ENCODE measurements around the gene RTP5. TPM values are rescaled to one million over a fixed set of nuclear protein-coding genes. Genes with fewer than 3 reads are reported as not detected.
A peak's percentile ranks its signal among the peaks of the same experiment; 100 is the strongest.
"Not testable (repeated sequence)": the region's sequence is repeated elsewhere in the genome, so short reads cannot be mapped to it uniquely, and the experiment has no call there.

Gene RTP5
- total and polyA plus RNA-seq, 2 donors (not counting 1 experiment from before 2014, with no cell fraction given) = not detected

DNA sequence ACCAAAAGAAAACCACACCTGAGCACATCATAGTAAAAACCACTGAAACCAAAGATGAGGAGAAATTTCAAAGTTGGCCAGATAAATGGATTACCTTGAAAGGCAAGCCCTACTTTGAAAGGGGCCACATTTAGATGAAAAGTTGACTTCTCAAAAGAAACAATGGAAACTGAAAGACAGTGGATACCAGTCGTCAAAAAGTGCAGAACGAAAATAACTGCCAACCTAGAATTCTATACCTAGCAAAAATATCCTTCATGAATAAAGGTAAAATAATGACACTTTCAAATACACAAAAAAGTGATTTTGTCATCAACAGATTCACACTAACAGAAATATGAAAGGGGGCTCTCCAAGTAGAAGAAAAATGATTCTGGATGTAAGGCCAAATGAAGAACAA, 42.1 kb upstream of the RTP5 start:
- Histone ChIP-seq H3K4me1 (ENCODE audit: control insufficient read depth, extremely low read depth, insufficient read depth, low read length) (no peaks in the 10 kb centered on the region), H3K79me2 (ENCODE audit: control insufficient read depth, insufficient read depth, low read length) (no peaks in the 10 kb centered on the region), H3K27ac (ENCODE audit: insufficient read depth, low read length) (no peak overlapping the region), H3K36me3 (ENCODE audit: control insufficient read depth, insufficient read depth, low read length) (no peaks in the 10 kb centered on the region), H3K9ac (ENCODE audit: insufficient read depth, low read length) (no peak overlapping the region), H3K27me3 (ENCODE audit: control insufficient read depth, insufficient read depth, low read length) (no peaks in the 10 kb centered on the region), H3K4me3 (replicated peaks in 1 of 4; ENCODE audit: control extremely low read depth in 1 of 4, insufficient read depth in 1 of 4, low read depth in 3 of 4, low read length in 4 of 4) (no peak overlapping the region), H4K20me1 (ENCODE audit: control insufficient read depth, extremely low read depth, insufficient read depth, low read length) (no peaks in the 10 kb centered on the region), H3K9me3 (ENCODE audit: control insufficient read depth, insufficient read depth, low read depth, low read length) (no peaks in the 10 kb centered on the region), H2AFZ (ENCODE audit: low read length) (no peak overlapping the region), H3K4me2 (ENCODE audit: extremely low read depth, insufficient read depth, low read length) (no peak overlapping the region)
- no peak for TF ChIP-seq EZH2 (IDR thresholded peaks at IDR 0.05; ENCODE audit: low read length, missing control alignments)
- TF ChIP-seq, protein P1, sequence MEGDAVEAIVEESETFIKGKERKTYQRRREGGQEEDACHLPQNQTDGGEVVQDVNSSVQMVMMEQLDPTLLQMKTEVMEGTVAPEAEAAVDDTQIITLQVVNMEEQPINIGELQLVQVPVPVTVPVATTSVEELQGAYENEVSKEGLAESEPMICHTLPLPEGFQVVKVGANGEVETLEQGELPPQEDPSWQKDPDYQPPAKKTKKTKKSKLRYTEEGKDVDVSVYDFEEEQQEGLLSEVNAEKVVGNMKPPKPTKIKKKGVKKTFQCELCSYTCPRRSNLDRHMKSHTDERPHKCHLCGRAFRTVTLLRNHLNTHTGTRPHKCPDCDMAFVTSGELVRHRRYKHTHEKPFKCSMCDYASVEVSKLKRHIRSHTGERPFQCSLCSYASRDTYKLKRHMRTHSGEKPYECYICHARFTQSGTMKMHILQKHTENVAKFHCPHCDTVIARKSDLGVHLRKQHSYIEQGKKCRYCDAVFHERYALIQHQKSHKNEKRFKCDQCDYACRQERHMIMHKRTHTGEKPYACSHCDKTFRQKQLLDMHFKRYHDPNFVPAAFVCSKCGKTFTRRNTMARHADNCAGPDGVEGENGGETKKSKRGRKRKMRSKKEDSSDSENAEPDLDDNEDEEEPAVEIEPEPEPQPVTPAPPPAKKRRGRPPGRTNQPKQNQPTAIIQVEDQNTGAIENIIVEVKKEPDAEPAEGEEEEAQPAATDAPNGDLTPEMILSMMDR (conservative IDR thresholded peaks at IDR 0.05 in 1 of 2, IDR thresholded peaks at IDR 0.05 in 1 of 2; ENCODE audit: low read depth in 1 of 2, low read length in 2 of 2) = no peak
- DNase-seq (ENCODE audit: low read depth in 2 of 2) = no peak

DNA sequence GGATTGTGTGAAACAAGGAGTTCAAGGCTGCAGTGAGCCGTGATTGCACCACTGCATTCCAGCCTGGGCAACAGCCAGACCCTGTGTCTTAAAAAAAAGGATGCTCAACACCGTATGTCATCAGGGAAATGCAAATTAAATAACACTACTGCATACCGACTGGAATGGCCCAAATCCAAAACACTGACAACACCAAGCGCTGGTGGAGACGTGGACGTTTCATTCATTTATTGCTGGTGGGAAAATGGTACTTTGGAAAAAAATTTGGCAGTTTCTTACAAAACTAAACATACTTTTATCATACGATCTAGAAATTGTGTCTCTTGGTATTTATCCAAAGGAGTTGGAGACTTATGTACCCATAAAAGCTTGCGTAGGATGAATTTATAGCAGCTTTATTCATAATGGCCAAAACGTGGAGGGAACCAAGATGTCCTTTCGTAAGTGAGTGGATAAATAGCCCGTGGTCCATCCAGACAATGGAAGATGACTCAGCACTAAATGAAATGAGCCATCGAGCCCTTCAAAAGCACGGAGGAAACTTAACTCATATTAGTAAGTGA, 36.3 kb upstream of the RTP5 start:
- Histone ChIP-seq H3K9me3 (ENCODE audit: control insufficient read depth, insufficient read depth, low read depth, low read length) (no peaks in the 10 kb centered on the region), H3K9ac (ENCODE audit: insufficient read depth, low read length) (no peak overlapping the region), H3K36me3 (ENCODE audit: control insufficient read depth, insufficient read depth, low read length) (no peaks in the 10 kb centered on the region), H3K79me2 (ENCODE audit: control insufficient read depth, insufficient read depth, low read length) (no peaks in the 10 kb centered on the region), H3K27me3 (ENCODE audit: control insufficient read depth, insufficient read depth, low read length) (no peaks in the 10 kb centered on the region), H3K4me2 (ENCODE audit: extremely low read depth, insufficient read depth, low read length) (peak overlapping the region; percentile 8), H3K4me3 (replicated peaks in 1 of 4; ENCODE audit: control extremely low read depth in 1 of 4, insufficient read depth in 1 of 4, low read depth in 3 of 4, low read length in 4 of 4) (no peak overlapping the region), H3K27ac (ENCODE audit: insufficient read depth, low read length) (no peak overlapping the region), H4K20me1 (ENCODE audit: control insufficient read depth, extremely low read depth, insufficient read depth, low read length) (no peaks in the 10 kb centered on the region), H2AFZ (ENCODE audit: low read length) (no peak overlapping the region), H3K4me1 (ENCODE audit: control insufficient read depth, extremely low read depth, insufficient read depth, low read length) (no peaks in the 10 kb centered on the region)
- TF ChIP-seq, protein P1 (conservative IDR thresholded peaks at IDR 0.05 in 1 of 2, IDR thresholded peaks at IDR 0.05 in 1 of 2; ENCODE audit: low read depth in 1 of 2, low read length in 2 of 2) = no peak
- TF ChIP-seq EZH2 (IDR thresholded peaks at IDR 0.05; ENCODE audit: low read length, missing control alignments) = no peak
- peak; percentile 73 to 89 for DNase-seq (ENCODE audit: low read depth in 2 of 2)

DNA sequence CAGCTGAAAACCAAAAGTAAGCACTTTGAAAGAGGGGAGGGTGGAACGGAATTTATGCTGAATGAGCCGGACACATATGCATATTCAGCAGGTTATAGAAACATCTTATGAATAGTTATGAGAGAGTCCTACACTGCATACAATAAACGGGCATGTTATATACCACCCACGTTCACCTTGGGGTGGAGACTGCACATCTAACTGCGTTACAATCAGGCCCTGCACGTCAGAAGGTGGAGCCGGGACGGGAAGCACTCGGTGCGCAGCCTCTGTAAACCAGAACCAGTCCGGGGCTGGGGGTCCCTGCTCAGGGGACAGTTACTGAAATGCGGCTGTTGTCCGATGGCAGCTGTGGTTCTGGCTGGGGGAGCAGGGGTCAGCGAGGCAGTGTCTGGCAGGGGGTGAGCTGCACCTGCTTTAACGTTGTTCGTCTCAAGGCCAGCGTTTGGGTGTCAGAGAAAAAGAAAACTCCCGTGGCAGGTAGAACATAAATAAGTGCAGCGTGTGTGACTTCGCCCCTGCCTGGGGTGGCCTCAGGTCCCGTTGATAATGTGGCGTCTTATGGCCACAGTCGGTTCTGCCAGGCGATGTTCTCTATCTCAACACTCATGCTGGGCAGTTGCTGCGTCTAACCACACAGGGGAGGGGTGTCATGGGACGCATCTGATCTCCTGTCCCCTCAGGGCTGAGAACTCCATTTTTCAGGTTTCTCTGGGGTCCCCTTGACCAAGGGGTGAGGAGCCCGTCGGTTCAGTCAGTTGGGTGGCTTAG, 35.6 kb upstream of the RTP5 start:
- not testable (repeated sequence) for H3K27me3 ChIP-seq (ENCODE audit: control insufficient read depth, insufficient read depth, low read length); H2AFZ ChIP-seq (ENCODE audit: low read length); H3K27ac ChIP-seq (ENCODE audit: insufficient read depth, low read length); DNase-seq (ENCODE audit: low read depth in 2 of 2); H3K9ac ChIP-seq (ENCODE audit: insufficient read depth, low read length); H3K4me2 ChIP-seq (ENCODE audit: extremely low read depth, insufficient read depth, low read length); H3K36me3 ChIP-seq (ENCODE audit: control insufficient read depth, insufficient read depth, low read length); H3K4me3 ChIP-seq (replicated peaks in 1 of 4; ENCODE audit: control extremely low read depth in 1 of 4, insufficient read depth in 1 of 4, low read depth in 3 of 4, low read length in 4 of 4); H3K9me3 ChIP-seq (ENCODE audit: control insufficient read depth, insufficient read depth, low read depth, low read length); H3K79me2 ChIP-seq (ENCODE audit: control insufficient read depth, insufficient read depth, low read length); H3K4me1 ChIP-seq (ENCODE audit: control insufficient read depth, extremely low read depth, insufficient read depth, low read length); H4K20me1 ChIP-seq (ENCODE audit: control insufficient read depth, extremely low read depth, insufficient read depth, low read length)

Measured in fibroblast of lung (primary cell).